T-helper 17 cell (primary cell): ENCODE results near the gene TSPAN33. TPM values are rescaled to one million over a fixed set of nuclear protein-coding genes. Genes with fewer than 3 reads are reported as not detected.
A peak's percentile ranks its signal among the peaks of the same experiment; 100 is the strongest.

Experiments used
- ATAC-seq: fragments of 150-1000 bp; cut with Tn5 transposase; 2 replicates; pipeline ENCODE4 v1.10.0; 2021; ENCODE audit warnings: mild to moderate bottlenecking, moderate library complexity
- DNase-seq, 3 donors: peaks; one replicate each; pipeline versions ENCODE4 v3.0.0 to v3.0.0-alpha.2; 2020 to 2021
- H3K9me3 ChIP-seq: one replicate; pipeline ENCODE4 v1.7.0; 2013; ENCODE audit warnings: low read length, mild to moderate bottlenecking; ENCODE audit not compliant: control insufficient read depth, poor library complexity, severe bottlenecking
- H3K27ac Mint-ChIP-seq: one replicate; pipeline ENCODE4 v1.8.0; 2022; ENCODE audit warnings: mild to moderate bottlenecking, moderate library complexity, mixed read lengths
- H3K27me3 Mint-ChIP-seq: one replicate; pipeline ENCODE4 v1.8.0; 2022; ENCODE audit warnings: mixed read lengths
- H3K36me3 Mint-ChIP-seq: one replicate; pipeline ENCODE4 v1.8.0; 2022; ENCODE audit warnings: low read depth, mixed read lengths
- H3K4me1 Mint-ChIP-seq: one replicate; pipeline ENCODE4 v1.8.0; 2022; ENCODE audit warnings: mild to moderate bottlenecking, mixed read lengths
- H3K4me3 Mint-ChIP-seq: one replicate; pipeline ENCODE4 v1.8.0; 2022; ENCODE audit warnings: mild to moderate bottlenecking, moderate library complexity, mixed read lengths
- total RNA-seq, 4 donors: library from RNA in 2 of 4; stranded (reverse) in 2 of 4; gene quantifications; one replicate each; pipeline ENCODE4 v1.2.3 and lab custom pipeline; 2022 to 2026

TSPAN33 gene
- total RNA-seq, 2 donors from 2014 or later, result 3.8 to 68.8 TPM

GRCh38 chr7:129191272-129191671, 46.8 kb downstream of the TSPAN33 start:
- Mint-ChIP-seq H3K4me1 (peaks cover 12% of the 10 kb centered on the region), H3K36me3 (peaks cover 7% of the 10 kb centered on the region), H3K27ac (no peak overlapping the region), H3K27me3 (peaks cover 55% of the 10 kb centered on the region), H3K4me3 (no peak overlapping the region)
- H3K9me3 ChIP-seq, result no peaks in the 10 kb centered on the region
- ATAC-seq (no peak), DNase-seq (no peak)

- Mint-ChIP-seq H3K4me1 (peaks cover 6% of the 10 kb centered on the region), H3K36me3 (peaks cover 2% of the 10 kb centered on the region), H3K4me3 (no peak overlapping the region), H3K27ac (no peak overlapping the region), H3K27me3 (peaks cover 38% of the 10 kb centered on the region)
- no peak for DNase-seq
- no peaks in the 10 kb centered on the region for H3K9me3 ChIP-seq
- no peak for ATAC-seq
Observed at GRCh38 chr7:129193892-129194291, 49.4 kb downstream of the TSPAN33 start.

GRCh38 chr7:129197771-129198170, 53.3 kb downstream of the TSPAN33 start:
- ATAC-seq (no peak), DNase-seq (no peak)
- Mint-ChIP-seq H3K27me3 (peaks cover 25% of the 10 kb centered on the region), H3K27ac (no peak overlapping the region), H3K4me3 (no peak overlapping the region), H3K36me3 (no peaks in the 10 kb centered on the region), H3K4me1 (no peaks in the 10 kb centered on the region)
- no peaks in the 10 kb centered on the region for H3K9me3 ChIP-seq

GRCh38 chr7:129199406-129199805, 54.9 kb downstream of the TSPAN33 start:
- DNase-seq, result no peak
- H3K27ac Mint-ChIP-seq, result no peak overlapping the region
- no peaks in the 10 kb centered on the region for H3K4me1 Mint-ChIP-seq
- no peaks in the 10 kb centered on the region for H3K9me3 ChIP-seq
- H3K36me3 Mint-ChIP-seq, result no peaks in the 10 kb centered on the region
- H3K27me3 Mint-ChIP-seq, result peaks cover 31% of the 10 kb centered on the region
- no peak overlapping the region for H3K4me3 Mint-ChIP-seq
- no peak for ATAC-seq

GRCh38 chr7:129202058-129202777, 57.7 kb downstream of the TSPAN33 start:
- no peaks in the 10 kb centered on the region for H3K36me3 Mint-ChIP-seq
- H3K4me3 Mint-ChIP-seq, result no peak overlapping the region
- no peak overlapping the region for H3K27ac Mint-ChIP-seq
- peaks cover 35% of the 10 kb centered on the region for H3K27me3 Mint-ChIP-seq
- H3K4me1 Mint-ChIP-seq, result peaks cover 2% of the 10 kb centered on the region
- no peaks in the 10 kb centered on the region for H3K9me3 ChIP-seq
- no peak for ATAC-seq
- no peak for DNase-seq

- Mint-ChIP-seq H3K27me3 (peaks cover 37% of the 10 kb centered on the region), H3K27ac (no peak overlapping the region), H3K4me3 (no peak overlapping the region), H3K36me3 (no peaks in the 10 kb centered on the region), H3K4me1 (peaks cover 5% of the 10 kb centered on the region)
- no peaks in the 10 kb centered on the region for H3K9me3 ChIP-seq
- no peak for DNase-seq
- ATAC-seq, result no peak
Observed at GRCh38 chr7:129203050-129203741, 58.7 kb downstream of the TSPAN33 start.

GRCh38 chr7:129205126-129205818, 60.8 kb downstream of the TSPAN33 start:
- H3K27ac Mint-ChIP-seq, result no peak overlapping the region
- H3K27me3 Mint-ChIP-seq, result peaks cover 49% of the 10 kb centered on the region
- H3K4me1 Mint-ChIP-seq, result peaks cover 5% of the 10 kb centered on the region
- no peak overlapping the region for H3K4me3 Mint-ChIP-seq
- ATAC-seq (no peak), DNase-seq (no peak)
- H3K9me3 ChIP-seq, result no peaks in the 10 kb centered on the region
- H3K36me3 Mint-ChIP-seq, result no peaks in the 10 kb centered on the region

- Mint-ChIP-seq H3K36me3 (no peaks in the 10 kb centered on the region), H3K4me3 (no peak overlapping the region), H3K27me3 (peaks cover 50% of the 10 kb centered on the region), H3K4me1 (peaks cover 5% of the 10 kb centered on the region), H3K27ac (no peak overlapping the region)
- no peaks in the 10 kb centered on the region for H3K9me3 ChIP-seq
- DNase-seq (no peak), ATAC-seq (peak; percentile 35)
Observed at GRCh38 chr7:129205987-129206785, 61.7 kb downstream of the TSPAN33 start.

GRCh38 chr7:129208667-129209066, 64.2 kb downstream of the TSPAN33 start:
- ATAC-seq, result no peak

GRCh38 chr7:129209067-129209926, 64.8 kb downstream of the TSPAN33 start:
- H3K4me1 Mint-ChIP-seq, result peaks cover 8% of the 10 kb centered on the region
- H3K27ac Mint-ChIP-seq, result no peak overlapping the region
- no peaks in the 10 kb centered on the region for H3K9me3 ChIP-seq
- no peak overlapping the region for H3K4me3 Mint-ChIP-seq
- peaks cover 32% of the 10 kb centered on the region for H3K27me3 Mint-ChIP-seq
- no peak for ATAC-seq
- DNase-seq, result no peak
- peaks cover 3% of the 10 kb centered on the region for H3K36me3 Mint-ChIP-seq

More at GRCh38 chr7:129208667-129209066, 64.2 kb downstream of the TSPAN33 start:
- no peak overlapping the region for H3K27ac Mint-ChIP-seq
- peaks cover 5% of the 10 kb centered on the region for H3K4me1 Mint-ChIP-seq
- no peak overlapping the region for H3K4me3 Mint-ChIP-seq
- DNase-seq, result no peak
- no peaks in the 10 kb centered on the region for H3K9me3 ChIP-seq
- H3K36me3 Mint-ChIP-seq, result no peaks in the 10 kb centered on the region
- peaks cover 30% of the 10 kb centered on the region for H3K27me3 Mint-ChIP-seq

- peak in 2 of 3 donors; percentile 19 to 51 for DNase-seq
- Mint-ChIP-seq H3K36me3 (peaks cover 3% of the 10 kb centered on the region), H3K4me1 (peaks cover 8% of the 10 kb centered on the region), H3K27ac (no peak overlapping the region), H3K4me3 (no peak overlapping the region), H3K27me3 (peaks cover 32% of the 10 kb centered on the region)
- no peaks in the 10 kb centered on the region for H3K9me3 ChIP-seq
- peak; percentile 79 for ATAC-seq
Observed at GRCh38 chr7:129210256-129210988, 65.9 kb downstream of the TSPAN33 start.

- no peak for ATAC-seq
- H3K36me3 Mint-ChIP-seq, result peaks cover 3% of the 10 kb centered on the region
- H3K9me3 ChIP-seq, result no peaks in the 10 kb centered on the region
- no peak for DNase-seq
- peaks cover 5% of the 10 kb centered on the region for H3K4me1 Mint-ChIP-seq
- H3K27me3 Mint-ChIP-seq, result peaks cover 32% of the 10 kb centered on the region
- no peak overlapping the region for H3K27ac Mint-ChIP-seq
- no peak overlapping the region for H3K4me3 Mint-ChIP-seq
Observed at GRCh38 chr7:129210989-129211312, 66.4 kb downstream of the TSPAN33 start.
